Activated T-cell treated with anti-CD3 and anti-CD28 coated beads for 4 hours (primary cell): ENCODE measurements around the gene CHKA.

Experiments used
- DNase-seq: peaks from one replicate; pipeline ENCODE4 v3.0.0-alpha.2; 2020

Gene CHKA

DNA sequence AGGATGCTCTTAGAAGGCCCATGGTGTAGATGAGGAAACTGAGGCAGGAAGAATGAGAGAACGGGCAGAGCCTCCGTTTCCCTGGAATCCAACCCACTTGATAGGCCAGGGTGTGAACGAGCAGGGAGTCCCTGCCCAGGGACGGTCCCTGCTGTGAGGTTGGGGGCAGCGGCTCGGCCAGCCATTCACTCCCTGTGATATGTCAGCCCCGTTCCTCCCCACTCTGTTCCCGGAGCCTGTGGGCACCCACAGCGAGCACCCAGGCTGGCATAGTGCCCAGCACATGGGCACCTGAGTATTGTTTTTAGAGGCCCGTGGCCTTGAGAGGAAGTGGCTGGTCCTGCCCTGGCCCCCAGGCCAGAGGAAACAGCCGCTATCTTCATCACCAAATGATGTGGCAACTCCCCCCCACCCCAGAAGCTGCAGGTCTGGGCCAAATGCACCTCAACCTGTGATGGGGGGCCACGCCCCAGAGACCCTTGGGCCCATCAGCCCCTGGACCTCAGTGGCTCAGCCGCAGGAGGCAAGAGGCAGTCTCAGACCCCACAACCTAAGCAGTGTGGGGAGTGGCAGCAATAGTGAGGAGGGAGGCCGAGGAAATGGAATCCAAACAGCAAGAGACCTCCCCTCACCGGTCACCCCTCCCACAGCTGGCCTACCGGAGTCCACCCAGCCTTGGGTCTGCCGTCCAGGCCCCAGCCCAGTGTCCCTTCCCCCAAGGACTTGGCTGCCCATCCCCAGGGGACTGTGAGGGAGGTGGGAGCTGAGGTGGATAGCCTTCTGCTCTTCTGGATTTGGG, 108.9 kb downstream of the CHKA start:
- no peak for DNase-seq

- no peak for DNase-seq
Observed at GRCh38 chr11:68011051-68011943, 109.9 kb downstream of the CHKA start.

GRCh38 chr11:68010090-68011041, 110.8 kb downstream of the CHKA start, which contains the start of gene ALDH3B1:
TSS of gene ALDH3B1 (plus strand) at chr11:68010327. CDS start at chr11:68015298, 4,971 bp downstream.
- DNase-seq: no peak

DNA sequence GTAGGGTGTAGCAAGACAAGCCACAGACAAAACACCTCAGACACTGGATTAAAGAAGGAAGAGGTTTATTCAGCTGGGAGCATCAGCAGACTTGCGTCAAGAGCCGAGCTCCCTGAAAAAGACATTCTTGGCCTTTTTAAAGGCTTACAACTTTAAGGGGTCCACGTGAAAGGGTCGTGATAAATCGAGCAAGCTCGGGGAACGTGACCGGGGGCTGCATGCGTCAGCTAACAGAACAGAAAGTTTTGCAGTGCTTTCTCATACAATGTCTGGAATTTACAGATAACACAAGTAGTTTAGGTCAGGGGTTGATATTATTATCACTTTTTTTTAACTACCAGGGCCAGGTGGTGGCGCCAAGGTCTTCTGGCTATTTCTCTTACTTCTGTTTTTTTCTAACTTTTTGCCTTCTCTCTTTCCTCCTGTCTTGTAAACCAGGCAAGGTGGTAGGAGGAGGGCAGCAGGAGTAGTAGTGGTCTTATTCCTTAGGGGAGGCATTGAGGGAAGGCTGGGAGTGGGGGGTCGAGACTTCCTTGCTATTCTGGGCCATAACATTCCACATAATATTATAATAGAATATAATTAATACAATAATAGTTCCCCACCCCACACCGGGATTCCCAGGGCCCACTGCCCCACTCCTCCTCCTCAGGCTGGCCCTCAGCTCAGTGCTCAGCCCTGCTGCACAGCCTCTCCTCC, 111.6 kb downstream of the CHKA start:
- DNase-seq: no peak

DNA sequence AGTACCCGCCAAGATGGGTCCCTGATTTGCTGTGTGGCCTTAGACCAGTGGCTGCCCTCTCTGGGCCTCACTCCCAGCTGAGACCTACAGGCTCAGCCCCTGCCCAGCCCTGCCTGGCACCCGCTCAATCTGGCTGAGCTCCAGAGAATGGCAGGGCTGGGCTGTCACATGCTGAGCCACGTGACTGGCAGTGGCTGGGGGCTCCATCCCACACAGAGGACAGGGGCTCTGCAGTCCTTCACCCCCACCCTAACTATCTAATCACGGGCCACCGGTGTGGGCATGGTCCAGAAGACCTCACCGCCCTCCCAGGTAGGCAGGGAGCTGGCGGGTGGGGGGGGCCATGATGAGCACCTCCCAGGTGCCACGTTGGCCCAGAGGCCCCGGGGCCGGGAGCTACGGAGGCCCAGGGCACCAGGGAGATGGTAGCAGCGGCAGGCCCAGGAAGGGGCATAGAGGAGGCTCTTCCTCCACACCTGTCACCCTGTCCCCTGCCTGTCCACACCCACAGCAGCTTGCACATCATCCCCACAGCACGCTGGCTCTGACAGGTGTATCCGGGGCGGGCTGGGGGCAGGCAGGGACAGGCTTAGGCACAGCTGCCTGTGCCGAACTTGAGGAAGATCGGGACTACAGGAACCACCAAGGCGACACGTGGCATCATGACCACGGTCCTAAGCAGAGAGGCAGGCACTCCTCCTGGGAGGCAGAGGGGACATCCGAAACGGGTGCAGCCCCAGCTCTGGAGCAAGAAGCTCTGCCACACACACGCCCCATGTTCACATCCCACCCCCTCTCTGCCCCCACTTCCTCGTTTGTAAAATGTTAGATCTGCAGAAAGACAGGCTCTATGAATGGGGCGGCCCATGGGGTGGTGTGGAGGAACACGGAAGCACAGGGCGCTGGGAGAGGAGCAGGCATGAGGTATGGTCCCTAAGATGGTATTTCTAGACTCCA, 112.5 kb downstream of the CHKA start:
- no peak for DNase-seq

DNA sequence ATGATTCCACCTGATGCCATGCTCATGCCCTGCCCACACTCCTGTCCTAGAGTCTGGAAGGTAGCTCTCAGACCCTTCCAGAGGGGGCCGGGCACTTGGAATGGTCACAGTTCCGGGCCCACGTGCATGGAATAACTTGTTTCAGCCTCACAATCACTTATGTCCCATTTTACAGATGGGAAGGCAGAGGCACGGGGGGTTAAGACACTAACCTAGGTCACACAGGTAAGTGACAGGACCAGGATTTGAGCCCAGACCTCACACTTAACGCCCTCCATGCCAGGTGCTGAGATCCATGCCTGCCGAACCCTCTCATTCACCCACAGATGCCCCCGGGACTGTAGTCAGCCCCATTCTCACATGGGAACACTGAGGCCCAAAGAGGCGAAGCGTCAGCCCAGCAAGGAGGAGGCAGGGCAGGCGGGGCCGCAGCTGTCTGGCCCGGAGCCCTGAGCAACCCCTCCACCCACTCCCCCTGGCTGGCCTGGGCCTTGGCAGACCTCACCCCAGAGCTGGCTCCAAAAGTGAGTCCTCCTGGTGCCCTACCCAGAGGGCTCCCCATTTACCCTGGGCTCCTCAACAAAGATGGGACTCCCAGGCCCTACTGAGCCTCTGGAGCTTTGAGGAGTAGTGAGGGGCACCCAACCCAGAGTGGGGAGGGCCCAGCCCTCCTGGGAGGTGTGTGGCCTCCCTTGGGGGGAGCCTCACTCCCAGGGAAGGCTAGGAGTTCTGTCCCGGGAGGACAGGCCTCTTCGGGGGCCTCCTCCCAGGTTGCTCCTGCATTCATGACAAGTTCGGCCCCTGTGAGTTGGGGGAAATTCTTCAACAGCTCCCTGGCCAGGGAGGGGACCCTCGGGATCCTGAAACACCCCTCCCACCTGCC, 113.4 kb downstream of the CHKA start:
- no peak for DNase-seq

- no peak for DNase-seq
Observed at GRCh38 chr11:68006606-68007166, 114.5 kb downstream of the CHKA start.

DNA sequence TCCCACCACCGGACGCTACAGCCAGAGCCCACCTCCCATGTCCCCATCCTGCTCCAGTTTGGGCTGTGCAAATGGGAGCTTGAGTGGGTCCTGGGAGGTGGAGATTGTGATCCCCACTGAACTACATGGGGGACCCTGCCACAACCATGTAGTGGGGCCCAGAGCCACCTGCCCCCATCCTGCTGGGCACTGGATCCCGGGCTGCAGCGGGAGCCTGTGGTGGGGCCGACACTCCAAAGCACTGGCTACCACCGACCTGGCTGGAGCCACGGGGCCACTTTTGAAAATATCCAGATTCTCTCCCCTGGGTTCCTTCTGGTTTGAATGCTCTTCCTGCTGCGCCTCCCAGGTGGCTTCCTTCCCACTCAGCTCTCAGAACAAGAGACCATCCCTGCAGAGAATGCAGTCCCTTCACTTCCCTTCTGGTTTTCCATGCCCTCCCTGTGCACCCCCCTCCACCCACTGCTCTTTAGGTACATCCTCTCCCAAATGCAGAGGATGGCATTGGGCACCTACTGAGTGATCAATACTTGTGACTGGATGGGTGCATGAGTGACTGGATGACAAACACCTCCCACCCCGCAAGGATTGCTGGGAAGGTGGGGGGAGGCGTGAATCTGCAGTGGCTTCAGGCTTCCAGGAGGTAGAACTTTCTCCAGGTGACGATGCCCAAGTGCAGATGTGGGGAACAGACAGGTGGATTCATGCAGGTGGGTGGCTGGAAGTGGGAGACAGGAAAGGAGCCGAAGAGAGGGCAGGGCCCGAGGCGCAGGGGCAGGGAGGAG, 116.4 kb downstream of the CHKA start:
- no peak for DNase-seq

GRCh38 chr11:68003846-68004550, 117.2 kb downstream of the CHKA start, which contains the start of gene UNC93B1:
TSS of gene UNC93B1 (minus strand) at chr11:68004097. CDS start at chr11:68004043, 54 bp downstream.
- DNase-seq: peak; percentile 55

GRCh38 chr11:68002938-68003845, 118.0 kb downstream of the CHKA start:
- peak; percentile 29 for DNase-seq
